Large intestine (tissue), 12 donors: Measurements from ENCODE around the gene METTL2A. TPM values are rescaled to one million over a fixed set of nuclear protein-coding genes. Genes with fewer than 3 reads are reported as not detected.
"Not testable (repeated sequence)": the region's sequence is repeated elsewhere in the genome, so short reads cannot be mapped to it uniquely, and the experiment has no call there.

Source experiments
- DNase-seq, 2 donors: peaks; one replicate each; pipeline versions ENCODE4 v3.0.0 to v3.0.0-alpha.2; 2013
- H3K27ac ChIP-seq: one replicate; pipeline ENCODE4 v1.5.1; 2013; ENCODE audit warnings: low read length
- H3K27me3 ChIP-seq: 2 replicates; pipeline ENCODE4 v1.6.1; 2013; ENCODE audit warnings: low read length; ENCODE audit not compliant: control insufficient read depth, insufficient read depth
- H3K36me3 ChIP-seq: 2 replicates; pipeline ENCODE4 v1.6.1; 2013; ENCODE audit warnings: low read length; ENCODE audit not compliant: control insufficient read depth, insufficient read depth
- H3K4me1 ChIP-seq: one replicate; pipeline ENCODE4 v1.6.1; 2013; ENCODE audit warnings: low read length; ENCODE audit not compliant: control insufficient read depth, insufficient read depth
- H3K4me3 ChIP-seq: one replicate; pipeline ENCODE4 v1.5.1; 2013; ENCODE audit warnings: low read length
- H3K9me3 ChIP-seq: one replicate; pipeline ENCODE4 v1.6.1; 2013; ENCODE audit warnings: mild to moderate bottlenecking, low read depth, low read length, moderate library complexity; ENCODE audit not compliant: control insufficient read depth
- WGBS: methylation state at CpG from one replicate; pipeline ENCODE4 v1.1.5; 2013; ENCODE audit warnings: low lambda C conversion rate; ENCODE audit not compliant: insufficient coverage; 5-methylcytosine and 5-hydroxymethylcytosine counted together
- long read RNA-seq, 11 donors: transcript quantifications; one replicate each; lab custom pipeline, GENCODE V29; 2026
- polyA plus RNA-seq: library from polyadenylated mRNA; unstranded; fragments of 120-200 nt; gene quantifications from one replicate; pipeline ENCODE4 v1.2.1, GENCODE V29; 2013

Gene METTL2A, protein sequence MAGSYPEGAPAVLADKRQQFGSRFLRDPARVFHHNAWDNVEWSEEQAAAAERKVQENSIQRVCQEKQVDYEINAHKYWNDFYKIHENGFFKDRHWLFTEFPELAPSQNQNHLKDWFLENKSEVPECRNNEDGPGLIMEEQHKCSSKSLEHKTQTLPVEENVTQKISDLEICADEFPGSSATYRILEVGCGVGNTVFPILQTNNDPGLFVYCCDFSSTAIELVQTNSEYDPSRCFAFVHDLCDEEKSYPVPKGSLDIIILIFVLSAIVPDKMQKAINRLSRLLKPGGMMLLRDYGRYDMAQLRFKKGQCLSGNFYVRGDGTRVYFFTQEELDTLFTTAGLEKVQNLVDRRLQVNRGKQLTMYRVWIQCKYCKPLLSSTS
- polyA plus RNA-seq: 16.1 TPM
- long read RNA-seq, donor 1, partial matches to known transcripts: 0 of 4 reads
- long read RNA-seq, donor 1, other reads (novel, unspliced or antisense): 0 of 4 reads
- long read RNA-seq, donor 2, transcript METTL2A-201 (9 exons, 2,537 nt): major isoform, 7 of 10 reads
- long read RNA-seq, donor 2, partial matches to known transcripts: 0 of 10 reads
- long read RNA-seq, donor 2, other reads (novel, unspliced or antisense): 0 of 10 reads
- long read RNA-seq, donor 3: 0 reads
- long read RNA-seq, donor 4: 0 reads
- long read RNA-seq, donor 5, partial matches to known transcripts: 0 of 5 reads
- long read RNA-seq, donor 5, other reads (novel, unspliced or antisense): 0 of 5 reads
- long read RNA-seq, donor 6, partial matches to known transcripts: 0 of 6 reads
- long read RNA-seq, donor 6, other reads (novel, unspliced or antisense): 0 of 6 reads
- long read RNA-seq, donor 7, partial matches to known transcripts: 0 of 4 reads
- long read RNA-seq, donor 7, other reads (novel, unspliced or antisense): 0 of 4 reads
- long read RNA-seq, donor 8, partial matches to known transcripts: 0 of 2 reads
- long read RNA-seq, donor 8, other reads (novel, unspliced or antisense): 0 of 2 reads
- long read RNA-seq, donor 9, partial matches to known transcripts: 0 of 5 reads
- long read RNA-seq, donor 9, other reads (novel, unspliced or antisense): 0 of 5 reads
- long read RNA-seq, donor 10, partial matches to known transcripts: 0 of 5 reads
- long read RNA-seq, donor 10, other reads (novel, unspliced or antisense): 0 of 5 reads
- long read RNA-seq, donor 11, transcript METTL2A-201 (9 exons, 2,537 nt): major isoform, 5 of 9 reads
- long read RNA-seq, donor 11, partial matches to known transcripts: 0 of 9 reads
- long read RNA-seq, donor 11, other reads (novel, unspliced or antisense): 0 of 9 reads

DNA sequence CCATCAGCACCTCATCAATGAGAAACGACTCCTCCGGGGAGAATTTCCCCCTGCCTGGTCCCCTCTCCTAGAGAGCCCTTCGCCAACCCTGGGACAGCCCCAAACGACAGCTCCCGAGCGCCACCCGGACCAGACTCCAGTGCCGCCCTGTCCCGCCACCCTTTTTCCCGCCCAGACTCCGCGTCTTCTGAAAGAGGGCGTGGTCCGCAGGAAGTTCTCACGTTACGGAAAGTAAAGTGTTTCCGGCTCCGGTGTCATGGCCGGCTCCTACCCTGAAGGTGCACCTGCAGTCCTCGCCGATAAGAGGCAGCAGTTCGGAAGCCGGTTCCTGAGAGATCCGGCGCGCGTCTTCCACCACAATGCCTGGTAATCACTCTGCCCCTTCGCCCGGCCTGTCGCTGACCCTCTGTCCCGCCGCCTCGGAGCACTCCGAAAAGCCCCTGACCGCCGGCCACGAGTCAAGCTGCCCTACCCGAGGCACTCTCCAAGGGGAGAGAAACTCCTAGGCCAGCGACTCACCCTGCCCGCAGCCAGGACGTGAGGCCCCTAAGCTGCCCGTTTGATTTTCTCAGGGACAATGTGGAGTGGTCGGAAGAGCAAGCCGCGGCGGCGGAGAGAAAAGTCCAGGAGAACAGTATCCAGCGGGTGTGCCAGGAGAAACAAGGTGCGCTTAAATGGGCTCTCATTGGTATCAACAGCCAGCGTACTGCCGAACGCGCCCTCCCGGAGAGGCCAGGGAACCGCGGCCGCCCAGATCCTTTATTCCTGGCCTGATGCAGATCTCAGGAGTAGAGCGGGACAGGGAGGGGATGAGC, at the start of gene METTL2A:
Gene METTL2A (plus strand): TSS at position 251 of the 815 bp plus-strand sequence. CDS start 6 bp downstream, at position 257.
- H3K27me3 ChIP-seq, H3K36me3 ChIP-seq, H3K9me3 ChIP-seq, H3K4me1 ChIP-seq: not testable (repeated sequence)
- H3K27ac ChIP-seq: peak within 1 kb of the TSS; percentile 77
- WGBS: no CpG with 5 or more reads among the region's 58 CpGs
- peak within 1 kb of the TSS; percentile 74 for H3K4me3 ChIP-seq
- peak; percentile 84 to 90 for DNase-seq

DNA sequence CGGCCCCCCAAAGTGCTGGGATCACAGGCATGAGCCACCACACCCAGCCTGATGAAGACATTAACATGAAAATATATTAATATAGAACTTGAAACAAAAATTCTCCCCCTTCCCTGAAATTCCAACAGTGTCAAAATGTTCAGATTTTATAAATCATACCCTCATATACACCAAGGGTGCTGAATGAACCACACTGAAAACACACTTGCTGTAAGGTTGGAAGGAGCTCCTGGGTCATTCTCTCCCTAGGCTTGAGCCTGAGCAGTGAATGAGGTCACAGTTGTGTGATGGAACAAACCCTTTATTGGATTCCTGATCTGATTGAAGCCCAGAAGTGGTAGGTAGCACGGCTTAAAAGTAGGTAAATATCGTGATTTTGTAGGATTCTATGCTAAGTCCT, 43.4 kb upstream of the METTL2A start, which contains the start of gene EFCAB3:
Gene EFCAB3 (plus strand): TSS at position 301 of the 400 bp plus-strand sequence. CDS start 2,427 bp downstream, outside the sequence.
- H3K4me3 ChIP-seq: no peak within 1 kb of the TSS
- WGBS: 93% methylated on average over 2 of the region's 3 CpGs

DNA sequence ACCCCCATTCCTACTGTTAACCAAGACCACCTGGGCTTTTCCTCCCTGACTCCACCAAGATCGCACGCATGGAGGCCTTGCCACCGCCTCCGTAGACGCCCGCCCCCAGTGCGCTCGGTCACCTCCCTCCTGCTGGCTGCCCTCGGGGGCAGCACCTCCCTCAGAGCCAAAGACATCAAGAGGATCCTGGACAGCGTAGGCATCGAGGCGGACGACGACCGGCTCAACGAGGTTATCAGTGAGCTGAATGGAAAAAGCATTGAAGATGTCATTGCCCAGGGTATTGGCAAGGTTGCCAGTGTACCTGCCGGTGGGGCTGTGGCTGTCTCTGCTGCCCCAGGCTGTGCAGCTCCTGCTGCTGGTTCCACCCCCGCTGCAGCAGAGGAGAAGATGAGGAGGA, 42.1 kb upstream of the METTL2A start:
- DNase-seq: no peak
- Histone ChIP-seq H3K27ac (no peak overlapping the region), H3K9me3 (no peaks in the 10 kb centered on the region), H3K4me3 (no peak overlapping the region), H3K4me1 (no peaks in the 10 kb centered on the region), H3K27me3 (peaks cover 16% of the 10 kb centered on the region), H3K36me3 (no peaks in the 10 kb centered on the region)
- WGBS: no CpG with 5 or more reads among the region's 18 CpGs

More for the DNA sequence above, 43.4 kb upstream of the METTL2A start, which contains the start of gene EFCAB3:
- Histone ChIP-seq H3K27me3 (peaks cover 16% of the 10 kb centered on the region), H3K9me3 (no peaks in the 10 kb centered on the region), H3K36me3 (no peaks in the 10 kb centered on the region), H3K27ac (no peak within 1 kb of the TSS), H3K4me1 (no peaks in the 10 kb centered on the region)
- no peak for DNase-seq

DNA sequence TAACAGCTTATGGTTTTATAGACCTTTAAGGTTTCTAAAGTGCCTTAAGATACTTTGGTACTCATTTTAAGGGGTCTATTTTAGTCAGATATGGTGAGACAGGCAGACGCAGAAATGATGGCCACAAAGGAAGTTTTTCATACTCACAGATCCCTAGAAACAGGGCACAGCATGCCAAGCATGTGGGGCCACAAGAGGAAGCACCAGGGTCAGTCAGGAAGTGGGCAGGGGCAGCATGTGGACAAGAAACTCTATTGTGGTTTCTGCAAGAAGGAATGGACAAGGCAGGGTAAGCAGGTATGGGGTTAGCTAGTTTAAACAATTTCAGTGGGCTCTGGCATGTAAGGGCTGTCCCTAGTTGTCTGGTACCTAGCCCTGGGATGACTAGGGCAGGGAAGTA, 34.8 kb upstream of the METTL2A start:
- no peaks in the 10 kb centered on the region for H3K36me3 ChIP-seq
- WGBS: 80% methylated on average over 1 of the region's 1 CpG
- DNase-seq: no peak
- no peak overlapping the region for H3K27ac ChIP-seq
- H3K4me1 ChIP-seq: no peaks in the 10 kb centered on the region
- H3K27me3 ChIP-seq: peaks cover 2% of the 10 kb centered on the region
- H3K4me3 ChIP-seq: no peak overlapping the region
- H3K9me3 ChIP-seq: no peaks in the 10 kb centered on the region

DNA sequence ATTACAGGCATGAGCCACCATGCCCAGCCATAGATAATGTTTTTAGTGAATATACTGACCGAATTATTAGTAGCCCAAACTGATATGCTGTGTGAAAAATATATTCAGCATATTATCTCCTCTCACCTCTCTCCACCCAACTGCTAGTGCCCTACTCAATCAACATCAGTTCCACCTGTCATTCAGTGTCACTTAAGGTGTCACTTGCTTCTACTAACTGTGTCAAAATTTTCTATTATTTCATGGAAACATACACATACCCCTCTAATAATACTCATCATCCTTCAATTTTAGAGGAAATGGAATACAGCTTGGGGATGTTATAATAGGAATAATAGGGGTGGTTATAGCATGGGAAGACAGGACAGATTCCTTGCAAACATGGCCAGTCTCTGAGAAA, 30.8 kb upstream of the METTL2A start:
- Histone ChIP-seq H3K4me1 (no peaks in the 10 kb centered on the region), H3K9me3 (no peaks in the 10 kb centered on the region), H3K36me3 (no peaks in the 10 kb centered on the region), H3K27me3 (peaks cover 2% of the 10 kb centered on the region), H3K27ac (no peak overlapping the region), H3K4me3 (no peak overlapping the region)
- no peak for DNase-seq
- no CpG with 5 or more reads among the region's 1 CpG for WGBS

DNA sequence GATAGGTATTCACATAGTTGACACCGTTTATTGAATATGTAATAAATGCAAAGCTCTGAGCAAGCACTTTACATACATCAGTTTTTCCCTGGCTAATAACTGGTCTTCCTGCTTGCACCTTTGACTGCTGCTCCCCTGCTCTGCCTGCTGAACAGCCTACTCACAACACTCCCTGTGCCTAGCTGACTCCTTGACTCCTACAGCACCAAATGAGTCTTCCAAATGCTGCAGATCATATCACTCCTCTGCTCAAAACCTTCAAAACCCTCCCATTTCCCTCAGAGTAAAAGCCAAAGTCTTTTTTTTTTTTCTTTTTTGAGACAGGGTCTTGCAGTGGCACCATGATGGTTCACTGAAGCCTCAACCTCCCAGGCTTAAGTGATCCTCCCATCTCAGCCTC, 24.8 kb upstream of the METTL2A start:
- Histone ChIP-seq H3K9me3 (no peaks in the 10 kb centered on the region), H3K4me3 (no peak overlapping the region), H3K4me1 (no peaks in the 10 kb centered on the region), H3K27ac (no peak overlapping the region), H3K36me3 (no peaks in the 10 kb centered on the region), H3K27me3 (no peaks in the 10 kb centered on the region)
- no peak for DNase-seq
- WGBS: no CpG with 5 or more reads among the region's 1 CpG

DNA sequence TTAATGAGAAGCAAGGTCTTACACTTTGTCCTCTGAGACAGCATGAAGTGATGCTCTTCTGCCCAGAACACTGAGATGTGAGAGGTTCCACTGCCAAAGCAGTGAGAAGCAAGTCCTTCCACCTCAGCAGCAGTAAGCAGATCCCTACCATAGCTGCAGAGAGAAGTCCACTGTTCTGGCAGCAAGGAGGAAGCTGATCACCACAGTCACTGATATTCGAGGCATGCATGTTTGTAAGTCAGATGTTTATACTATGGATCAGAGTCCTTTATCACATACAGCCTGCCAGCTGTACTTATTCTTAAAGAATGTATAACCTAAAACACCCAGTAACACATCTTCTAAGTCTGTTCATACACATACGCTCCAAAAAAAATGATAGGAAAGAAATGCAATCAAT, 18.2 kb upstream of the METTL2A start:
- no peak overlapping the region for H3K4me3 ChIP-seq
- WGBS: 80% methylated on average over 1 of the region's 2 CpGs
- no peaks in the 10 kb centered on the region for H3K9me3 ChIP-seq
- no peak for DNase-seq
- H3K4me1 ChIP-seq: no peaks in the 10 kb centered on the region
- no peak overlapping the region for H3K27ac ChIP-seq
- H3K27me3 ChIP-seq: no peaks in the 10 kb centered on the region
- H3K36me3 ChIP-seq: no peaks in the 10 kb centered on the region

DNA sequence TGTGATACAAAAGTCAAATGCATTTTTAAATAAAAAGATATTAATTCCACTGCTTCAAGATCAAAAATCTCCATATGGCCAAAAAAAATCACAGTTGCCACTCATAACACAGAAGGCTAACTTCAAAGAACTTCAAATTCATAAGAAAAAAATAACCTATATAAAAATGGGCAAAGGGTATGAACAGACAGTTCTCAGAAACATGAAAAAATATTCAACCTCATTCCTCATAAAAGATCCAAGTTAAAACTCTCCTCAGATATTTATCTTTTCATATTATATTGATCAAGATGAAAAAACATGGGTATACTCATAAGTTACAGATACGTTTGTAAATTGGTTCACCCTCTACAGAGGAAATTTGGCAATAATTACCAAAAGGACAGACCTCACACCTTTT, 10.6 kb upstream of the METTL2A start:
- not testable (repeated sequence) for H3K36me3 ChIP-seq, H3K27ac ChIP-seq, DNase-seq, H3K9me3 ChIP-seq, H3K4me1 ChIP-seq, H3K27me3 ChIP-seq, H3K4me3 ChIP-seq
- WGBS: no CpG with 5 or more reads among the region's 1 CpG

DNA sequence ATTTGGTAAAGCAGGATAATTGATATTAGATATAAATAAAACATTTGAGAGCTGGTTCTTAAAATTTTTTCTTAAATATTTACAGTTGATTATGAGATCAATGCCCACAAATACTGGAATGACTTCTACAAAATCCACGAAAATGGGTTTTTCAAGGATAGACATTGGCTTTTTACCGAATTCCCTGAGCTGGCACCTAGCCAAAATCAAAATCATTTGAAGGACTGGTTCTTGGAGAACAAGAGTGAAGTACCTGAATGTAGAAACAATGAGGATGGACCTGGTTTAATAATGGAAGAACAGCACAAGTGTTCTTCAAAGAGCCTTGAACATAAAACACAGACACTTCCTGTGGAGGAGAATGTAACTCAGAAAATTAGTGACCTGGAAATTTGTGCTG, 2.5 kb downstream of the METTL2A start:
- H3K9me3 ChIP-seq, H3K27me3 ChIP-seq, H3K4me1 ChIP-seq, H3K36me3 ChIP-seq, DNase-seq, H3K4me3 ChIP-seq, H3K27ac ChIP-seq: not testable (repeated sequence)
- WGBS: no CpG with 5 or more reads among the region's 2 CpGs
